ENCODE data around the gene ZZZ3.
"Not testable (repeated sequence)": the region's sequence is repeated elsewhere in the genome, so short reads cannot be mapped to it uniquely, and the experiment has no call there.

Gene ZZZ3

DNA sequence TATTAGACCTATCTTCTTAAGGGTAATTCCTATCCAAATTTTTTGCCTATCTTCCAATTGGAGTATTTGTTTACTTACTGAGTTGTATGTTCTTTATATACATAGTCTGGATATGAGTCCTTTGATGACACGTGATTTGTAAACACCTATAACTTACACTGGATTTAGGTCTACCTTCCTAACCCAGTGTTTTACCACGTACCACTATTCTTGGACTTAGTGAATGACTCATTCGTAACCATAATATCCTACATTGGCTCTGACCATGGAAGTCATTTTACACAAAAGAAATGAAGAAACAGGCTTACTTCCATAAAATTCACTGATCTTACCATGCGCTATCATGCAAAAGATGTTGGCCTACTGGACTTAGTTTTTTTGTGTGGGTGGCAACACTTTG, 23.9 kb upstream of the ZZZ3 start:
- no peak overlapping the region for H3K4me3 ChIP-seq (ENCODE audit: control insufficient read depth, low read depth, low read length)
- no peak for DNase-seq (ENCODE audit: low read depth)
- TF ChIP-seq, protein P1, sequence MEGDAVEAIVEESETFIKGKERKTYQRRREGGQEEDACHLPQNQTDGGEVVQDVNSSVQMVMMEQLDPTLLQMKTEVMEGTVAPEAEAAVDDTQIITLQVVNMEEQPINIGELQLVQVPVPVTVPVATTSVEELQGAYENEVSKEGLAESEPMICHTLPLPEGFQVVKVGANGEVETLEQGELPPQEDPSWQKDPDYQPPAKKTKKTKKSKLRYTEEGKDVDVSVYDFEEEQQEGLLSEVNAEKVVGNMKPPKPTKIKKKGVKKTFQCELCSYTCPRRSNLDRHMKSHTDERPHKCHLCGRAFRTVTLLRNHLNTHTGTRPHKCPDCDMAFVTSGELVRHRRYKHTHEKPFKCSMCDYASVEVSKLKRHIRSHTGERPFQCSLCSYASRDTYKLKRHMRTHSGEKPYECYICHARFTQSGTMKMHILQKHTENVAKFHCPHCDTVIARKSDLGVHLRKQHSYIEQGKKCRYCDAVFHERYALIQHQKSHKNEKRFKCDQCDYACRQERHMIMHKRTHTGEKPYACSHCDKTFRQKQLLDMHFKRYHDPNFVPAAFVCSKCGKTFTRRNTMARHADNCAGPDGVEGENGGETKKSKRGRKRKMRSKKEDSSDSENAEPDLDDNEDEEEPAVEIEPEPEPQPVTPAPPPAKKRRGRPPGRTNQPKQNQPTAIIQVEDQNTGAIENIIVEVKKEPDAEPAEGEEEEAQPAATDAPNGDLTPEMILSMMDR (IDR thresholded peaks at IDR 0.05; ENCODE audit: control insufficient read depth, insufficient read depth, low read depth, low read length, missing control alignments): no peak

DNA sequence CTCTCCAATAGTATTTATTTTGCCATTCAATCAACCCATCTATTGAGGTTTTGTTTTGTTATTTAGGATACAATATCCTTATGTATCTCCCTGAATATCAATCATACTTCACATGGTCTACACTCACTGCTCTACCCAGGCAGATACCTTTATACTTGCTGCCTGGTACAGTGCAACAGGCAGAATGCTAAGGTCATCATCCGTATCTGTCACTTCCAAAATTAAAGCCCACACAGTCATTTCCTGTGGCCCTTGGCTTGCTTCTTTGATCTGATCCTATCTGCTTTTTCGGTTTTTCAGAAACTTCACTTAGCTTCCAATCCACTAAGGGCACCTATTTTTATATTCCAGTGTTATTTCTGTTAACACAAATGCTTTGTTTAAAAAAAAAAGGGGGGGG, 22.3 kb upstream of the ZZZ3 start:
- no peak for DNase-seq (ENCODE audit: low read depth)
- no peak overlapping the region for H3K4me3 ChIP-seq (ENCODE audit: control insufficient read depth, low read depth, low read length)
- TF ChIP-seq, protein P1 (IDR thresholded peaks at IDR 0.05; ENCODE audit: control insufficient read depth, insufficient read depth, low read depth, low read length, missing control alignments): no peak

- not testable (repeated sequence) for H3K4me3 ChIP-seq (ENCODE audit: control insufficient read depth, low read depth, low read length); DNase-seq (ENCODE audit: low read depth)
Observed at GRCh38 chr1:77699673-77700072, 17.2 kb upstream of the ZZZ3 start.

DNA sequence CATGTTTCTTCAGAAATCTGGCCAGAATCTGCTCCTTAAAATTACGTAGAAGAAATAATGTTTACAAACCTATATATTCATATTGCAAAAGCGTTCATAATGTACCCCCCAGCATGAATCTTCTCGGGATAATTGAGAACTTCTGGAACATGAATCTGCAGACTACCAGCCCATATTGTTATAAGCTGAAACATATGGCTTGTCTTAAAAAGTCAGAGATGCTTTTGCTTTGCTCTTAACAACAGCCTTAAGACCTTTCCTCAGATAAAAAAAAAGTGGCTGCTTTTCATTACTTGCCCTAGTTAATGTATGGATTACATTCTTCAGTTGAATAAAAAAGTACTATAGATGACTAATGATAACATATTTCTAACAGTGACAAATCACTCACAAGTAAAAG, 15.0 kb upstream of the ZZZ3 start:
- H3K4me3 ChIP-seq (ENCODE audit: control insufficient read depth, low read depth, low read length): no peak overlapping the region
- no peak for DNase-seq (ENCODE audit: low read depth)
- TF ChIP-seq, protein P1 (IDR thresholded peaks at IDR 0.05; ENCODE audit: control insufficient read depth, insufficient read depth, low read depth, low read length, missing control alignments): no peak

DNA sequence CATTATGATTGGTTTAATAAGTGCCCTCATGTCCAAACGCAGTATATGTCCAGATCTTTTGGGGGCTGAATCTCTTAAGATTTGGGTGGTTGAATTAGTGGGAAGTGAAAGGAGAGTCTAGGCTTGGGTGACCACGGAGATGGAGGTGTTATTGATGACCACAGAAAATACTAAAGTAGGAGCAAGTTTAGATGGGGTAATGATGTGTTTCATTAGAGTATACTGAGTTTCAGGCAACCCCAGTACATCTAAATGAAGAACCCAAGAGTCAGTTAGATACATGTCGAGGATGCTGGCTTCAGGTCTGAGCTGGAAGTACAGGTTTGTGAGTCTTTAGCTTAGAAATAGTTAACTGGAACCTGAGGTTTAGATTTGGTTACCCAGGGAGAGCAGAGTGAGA, 6.5 kb upstream of the ZZZ3 start:
- no peak overlapping the region for H3K4me3 ChIP-seq (ENCODE audit: control insufficient read depth, low read depth, low read length)
- TF ChIP-seq, protein P1 (IDR thresholded peaks at IDR 0.05; ENCODE audit: control insufficient read depth, insufficient read depth, low read depth, low read length, missing control alignments): no peak
- DNase-seq (ENCODE audit: low read depth): no peak

GRCh38 chr1:77687519-77687906, 5.1 kb upstream of the ZZZ3 start:
- TF ChIP-seq, protein P1 (IDR thresholded peaks at IDR 0.05; ENCODE audit: control insufficient read depth, insufficient read depth, low read depth, low read length, missing control alignments): no peak
- H3K4me3 ChIP-seq (ENCODE audit: control insufficient read depth, low read depth, low read length): no peak overlapping the region
- no peak for DNase-seq (ENCODE audit: low read depth)

GRCh38 chr1:77686796-77687518, 4.5 kb upstream of the ZZZ3 start:
- no peak overlapping the region for H3K4me3 ChIP-seq (ENCODE audit: control insufficient read depth, low read depth, low read length)
- no peak for DNase-seq (ENCODE audit: low read depth)
- TF ChIP-seq, protein P1 (IDR thresholded peaks at IDR 0.05; ENCODE audit: control insufficient read depth, insufficient read depth, low read depth, low read length, missing control alignments): no peak
